SIG-M5 (cell line): ENCODE results near the gene KLHL30.
"Not testable (repeated sequence)": the region's sequence is repeated elsewhere in the genome, so short reads cannot be mapped to it uniquely, and the experiment has no call there.

Experiments used
- DNase-seq: peaks from one replicate; lab custom pipeline; 2025; lab: John Stamatoyannopoulos, UW

KLHL30 gene

GRCh38 chr2:238162846-238163441, 24.5 kb downstream of the KLHL30 start:
- no peak for DNase-seq

GRCh38 chr2:238163481-238164198, 25.2 kb downstream of the KLHL30 start:
- no peak for DNase-seq

DNA sequence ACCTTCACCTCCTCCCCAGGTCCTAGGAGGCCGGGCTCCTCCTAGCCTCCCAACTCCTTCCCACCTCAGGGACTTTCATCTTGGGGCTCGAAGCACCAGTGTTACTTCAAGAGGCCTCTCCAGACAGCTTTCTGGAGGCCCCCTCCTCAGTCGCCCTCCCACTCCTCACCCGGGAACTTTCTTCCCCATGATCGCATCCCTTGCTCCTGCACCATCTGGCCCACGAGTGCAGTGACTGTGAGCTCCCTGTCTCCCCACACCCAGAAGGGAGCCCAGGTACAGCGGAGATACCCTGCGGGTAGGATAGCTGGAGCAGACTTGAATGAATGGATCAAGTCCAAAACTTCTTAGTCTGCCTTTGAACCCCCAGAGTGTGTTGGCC, 26.4 kb downstream of the KLHL30 start:
- DNase-seq = no peak

DNA sequence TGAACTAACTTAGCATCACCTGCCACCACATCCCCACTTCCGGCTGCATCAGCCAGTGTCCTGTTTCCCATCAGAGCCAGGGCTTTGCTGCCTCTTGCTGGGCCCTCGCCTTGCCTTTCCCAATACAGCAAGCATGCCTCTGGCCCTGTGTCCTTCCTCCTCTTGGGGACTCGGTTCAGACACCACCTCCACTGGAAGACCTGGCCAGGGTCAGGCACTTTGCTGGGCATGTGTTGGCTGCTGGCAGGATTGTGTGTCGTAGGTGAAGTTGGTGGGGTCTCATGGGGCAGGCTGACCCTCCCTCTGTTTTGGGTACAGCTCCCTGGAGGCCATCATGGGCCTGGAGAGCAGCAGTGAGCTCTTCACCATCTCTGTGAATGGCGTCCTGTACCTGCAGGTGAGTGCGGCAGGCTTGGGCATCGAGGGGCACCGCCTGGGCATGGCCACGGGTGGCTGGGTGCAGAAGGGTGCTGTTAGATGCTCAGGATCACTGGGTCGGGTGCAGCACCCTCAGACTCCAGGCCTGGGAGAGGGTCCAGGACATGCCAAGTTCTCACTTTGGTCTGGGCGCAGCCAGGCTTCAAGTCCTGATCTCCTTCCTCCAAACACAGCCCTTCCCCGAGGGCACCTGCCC, 26.9 kb downstream of the KLHL30 start:
- no peak for DNase-seq

- no peak for DNase-seq
Observed at GRCh38 chr2:238166391-238167343, 28.2 kb downstream of the KLHL30 start.

- DNase-seq = no peak
Observed at GRCh38 chr2:238167344-238167715, 28.9 kb downstream of the KLHL30 start.

- no peak for DNase-seq
Observed at GRCh38 chr2:238167761-238168160, 29.3 kb downstream of the KLHL30 start.

DNA sequence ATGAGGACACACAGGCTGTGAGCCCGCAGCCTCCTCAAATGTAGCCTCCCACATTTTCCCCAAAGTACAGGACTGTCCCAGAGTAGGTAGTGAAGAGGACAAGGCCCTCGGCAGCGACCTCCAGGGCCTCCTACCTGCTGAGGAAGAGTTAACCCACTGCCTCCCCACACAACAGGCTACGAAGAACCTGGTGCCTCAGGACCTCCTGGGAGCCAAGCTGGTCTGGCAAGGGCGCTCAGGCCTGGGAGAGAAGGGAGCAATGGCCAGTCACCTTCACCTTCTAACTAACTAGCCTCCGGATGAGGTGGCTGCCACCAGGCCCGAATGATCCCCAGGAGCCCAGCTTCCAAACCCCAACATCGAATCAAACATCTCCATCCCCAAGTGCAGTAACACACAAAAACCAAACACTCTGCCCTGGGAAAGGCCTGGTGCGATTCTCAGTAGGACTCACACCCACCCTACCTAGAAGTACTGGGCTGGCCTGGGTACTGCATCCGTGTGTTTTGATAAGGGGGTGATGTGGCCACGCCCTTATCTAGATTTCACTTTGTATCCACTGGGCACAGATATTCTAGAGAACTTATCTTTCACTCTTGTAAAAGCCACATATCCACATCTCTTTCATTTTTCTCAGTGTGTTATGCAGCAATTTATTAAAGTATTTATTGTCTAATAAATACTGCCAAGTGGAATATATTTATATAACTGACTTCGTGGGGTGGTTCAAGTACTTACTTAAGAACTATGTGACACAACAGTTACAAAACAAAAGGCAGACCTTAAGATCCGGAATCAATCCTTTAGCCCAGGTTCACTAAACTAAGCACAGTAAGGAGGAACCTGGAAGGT, 30.0 kb downstream of the KLHL30 start:
- no peak for DNase-seq

- no peak for DNase-seq
Observed at GRCh38 chr2:238169048-238169707, 30.7 kb downstream of the KLHL30 start.

GRCh38 chr2:238169708-238170251, 31.3 kb downstream of the KLHL30 start:
- DNase-seq = no peak

GRCh38 chr2:238170386-238171071, 32.1 kb downstream of the KLHL30 start:
- no peak for DNase-seq

DNA sequence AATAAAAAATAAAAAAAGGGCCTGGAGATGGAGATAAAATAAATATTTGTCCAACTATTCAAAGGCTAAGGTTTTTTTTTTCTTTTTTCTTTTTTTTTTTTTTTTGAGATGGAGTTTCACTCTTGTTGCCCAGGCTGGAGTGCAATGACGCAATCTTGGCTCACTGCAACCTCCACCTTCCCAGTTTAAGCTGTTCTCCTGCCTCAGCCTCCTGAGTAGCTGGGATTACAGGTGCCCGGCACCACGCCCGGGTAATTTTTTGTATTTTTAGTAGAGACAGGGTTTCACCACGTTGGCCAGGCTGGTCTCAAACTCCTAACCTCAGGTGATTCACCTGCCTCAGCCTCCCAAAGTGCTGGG, 32.6 kb downstream of the KLHL30 start:
- DNase-seq = not testable (repeated sequence)

DNA sequence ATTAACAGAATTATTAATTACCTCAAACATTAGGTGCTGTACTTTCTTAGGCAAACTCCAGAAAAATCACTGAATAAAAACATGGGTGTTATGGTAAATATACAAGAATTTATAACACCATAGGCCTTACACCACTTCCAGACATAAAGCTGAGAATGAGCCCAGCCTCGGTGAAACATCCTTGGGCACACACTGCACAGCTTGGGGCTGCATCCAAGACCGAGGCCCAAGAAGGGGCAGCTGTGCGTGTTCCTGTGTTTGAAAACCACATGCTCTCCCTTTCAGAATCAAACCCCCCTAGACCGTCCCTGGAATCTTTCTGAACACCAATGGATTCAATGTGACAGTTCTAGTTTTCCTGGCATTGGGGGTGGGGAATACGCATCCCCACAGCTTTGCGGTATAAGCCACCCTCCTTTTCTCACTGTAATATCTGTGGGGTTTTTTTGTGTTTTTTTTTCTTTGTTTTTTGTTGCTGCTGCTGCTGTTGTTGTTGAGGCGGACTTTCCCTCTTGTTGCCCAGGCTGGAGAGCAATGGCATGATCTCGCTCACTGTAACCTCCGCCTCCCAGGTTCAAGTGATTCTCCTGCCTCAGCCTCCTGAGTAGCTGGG, 33.2 kb downstream of the KLHL30 start:
- DNase-seq = no peak

GRCh38 chr2:238172439-238172838, 34.0 kb downstream of the KLHL30 start:
- no peak for DNase-seq

GRCh38 chr2:238173692-238174091, 35.2 kb downstream of the KLHL30 start:
- no peak for DNase-seq

- no peak for DNase-seq
Observed at GRCh38 chr2:238174291-238174690, 35.8 kb downstream of the KLHL30 start.

GRCh38 chr2:238174701-238175100, 36.2 kb downstream of the KLHL30 start:
- DNase-seq = no peak

DNA sequence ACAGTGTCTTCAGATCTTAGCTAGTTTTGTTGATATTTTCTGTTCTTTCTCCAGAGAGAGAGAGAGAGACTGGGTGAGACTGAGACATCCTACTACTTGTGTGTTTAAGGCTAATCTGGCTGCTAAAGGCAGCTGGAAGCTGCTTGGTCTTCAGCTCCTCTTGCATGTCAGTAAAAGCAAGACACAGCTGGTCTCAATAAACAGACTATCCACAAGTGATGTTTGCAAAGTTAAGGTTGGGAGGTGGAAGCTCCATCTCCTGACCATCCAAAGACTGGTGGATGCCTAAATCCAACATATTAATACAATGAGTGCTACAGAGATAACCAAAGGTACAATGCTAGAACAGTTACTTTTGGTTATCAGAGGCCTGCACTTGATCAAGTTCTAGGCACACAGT, 38.1 kb downstream of the KLHL30 start:
- DNase-seq = no peak

DNA sequence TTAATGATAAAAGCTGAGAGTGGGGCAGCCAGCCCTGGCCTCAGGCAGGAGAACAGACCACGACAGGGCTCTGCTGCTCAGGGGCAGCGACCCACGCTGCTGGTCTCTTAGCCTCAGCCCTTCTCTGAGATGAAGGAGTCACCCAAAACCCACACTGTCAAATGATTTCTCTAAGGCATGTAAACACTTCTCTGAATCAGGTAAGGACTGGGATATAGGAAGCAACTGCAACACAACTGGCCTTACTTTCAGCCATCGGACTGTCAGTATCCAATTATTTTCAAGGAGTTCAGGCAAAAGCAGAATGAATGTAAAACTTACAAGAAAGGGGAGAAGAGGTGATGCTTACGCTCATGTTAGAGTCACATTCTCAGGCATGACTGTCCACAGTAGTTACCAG, 42.1 kb downstream of the KLHL30 start:
- no peak for DNase-seq

DNA sequence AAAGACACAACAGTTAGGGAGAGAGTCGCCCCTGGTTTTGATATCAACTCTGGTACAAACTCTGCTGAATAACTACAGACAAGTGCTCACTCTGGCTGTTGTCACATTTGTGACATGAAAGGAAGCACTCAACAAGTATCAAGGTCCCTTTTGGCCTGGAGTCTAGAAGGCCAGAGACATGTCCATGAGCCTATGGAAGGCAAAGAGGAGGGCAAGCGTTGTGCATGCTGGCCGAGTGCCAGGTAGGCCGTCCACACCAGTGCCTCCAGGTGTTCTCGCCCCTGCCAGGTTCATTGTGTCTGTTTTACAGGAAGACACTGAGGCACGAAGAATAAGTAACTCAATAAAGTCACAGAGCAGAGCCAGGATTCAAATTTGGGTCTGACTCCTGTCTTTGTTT, 43.9 kb downstream of the KLHL30 start:
- no peak for DNase-seq
